Activated CD8-positive, alpha-beta memory T cell treated with anti-CD3 and anti-CD28 coated beads, Interleukin-2, amount 50 U/mL, for 1 hour (primary cell): ENCODE data around the gene CXorf49.
"Not testable (repeated sequence)": the region's sequence is repeated elsewhere in the genome, so short reads cannot be mapped to it uniquely, and the experiment has no call there.

Experiments used
- DNase-seq: peaks from one replicate; pipeline ENCODE4 v3.0.0-alpha.2; 2020; ENCODE audit errors: extremely low read depth

Gene CXorf49

DNA sequence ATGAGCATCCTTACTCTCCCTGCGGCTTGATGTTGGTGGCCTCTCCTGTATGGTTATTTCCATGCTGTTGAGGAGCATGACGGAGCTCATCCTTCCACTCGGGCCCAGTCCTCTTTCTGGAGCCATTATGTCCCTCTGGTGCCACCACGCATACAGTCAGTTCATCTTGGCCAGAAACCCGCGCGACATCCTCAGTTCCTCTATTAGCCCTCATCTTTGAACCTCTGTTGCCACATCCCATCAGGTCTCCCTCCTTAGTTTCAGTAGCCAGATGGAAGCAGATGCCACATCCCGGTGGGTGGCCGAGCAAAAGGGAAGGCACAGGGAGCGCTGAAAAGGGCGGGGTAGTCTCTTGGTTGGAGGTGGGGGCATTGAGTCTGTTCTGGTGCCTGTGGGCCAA is 46.1 kb downstream of the CXorf49 start:
- no peak for DNase-seq

DNA sequence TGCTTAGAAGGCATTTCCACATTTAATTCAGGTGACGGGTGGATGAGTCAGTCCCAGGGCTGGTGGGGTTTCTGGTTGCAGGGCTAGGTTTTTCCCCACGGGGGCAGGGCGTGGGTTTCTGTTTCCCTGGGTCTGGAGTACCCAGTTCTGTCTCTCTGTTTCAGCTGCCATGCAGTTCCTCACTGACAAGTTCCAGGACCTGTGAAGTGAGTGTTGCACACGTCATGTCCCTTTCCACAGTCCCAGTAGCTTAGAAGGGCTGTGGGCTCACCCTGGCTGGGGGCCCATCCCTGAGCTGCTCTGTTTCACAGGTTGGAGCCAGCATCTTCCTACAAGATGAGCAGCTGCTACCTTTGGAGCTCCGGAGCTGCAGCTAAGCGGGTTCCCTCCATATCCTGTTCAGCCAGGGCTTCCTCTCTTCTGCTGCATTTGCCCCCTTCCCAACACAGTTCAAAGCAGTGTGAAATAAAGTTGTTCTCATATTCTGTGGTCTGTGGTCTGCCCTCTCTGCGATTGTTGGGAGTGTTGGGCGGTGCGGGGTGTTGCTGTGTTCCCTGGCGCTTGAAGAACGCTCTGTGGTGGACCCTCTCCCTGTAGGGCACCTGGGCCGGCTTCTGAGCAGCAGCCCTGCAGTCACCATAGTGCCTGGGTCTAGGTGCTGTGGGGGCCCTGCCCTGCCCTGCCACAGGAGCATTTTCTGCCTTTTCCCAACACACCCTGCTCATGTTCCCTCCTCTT is 46.9 kb downstream of the CXorf49 start:
- DNase-seq: no peak

- not testable (repeated sequence) for DNase-seq
Measured at GRCh38 chrX:71669947-71670346, 48.1 kb downstream of the CXorf49 start.

GRCh38 chrX:71669492-71669891 is 48.6 kb downstream of the CXorf49 start:
- no peak for DNase-seq

DNA sequence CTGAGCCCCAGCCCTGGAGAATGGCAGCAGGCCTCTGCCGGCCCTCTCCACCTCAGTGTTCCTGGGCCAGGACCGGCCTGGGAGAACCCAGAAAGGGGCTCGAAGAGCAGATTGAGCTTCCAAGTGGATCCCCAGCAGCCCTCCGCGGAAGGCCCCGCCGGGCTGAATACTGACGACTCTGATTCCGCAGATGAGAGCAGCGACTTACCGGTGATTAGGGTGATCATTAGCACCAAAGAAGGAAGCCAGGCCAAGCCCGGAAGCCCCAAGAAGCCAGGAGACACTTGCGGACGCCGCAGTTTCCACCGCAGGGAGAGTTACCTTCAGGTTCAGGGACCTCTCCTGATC is 49.9 kb downstream of the CXorf49 start:
- no peak for DNase-seq

GRCh38 chrX:71667328-71668247 is 50.5 kb downstream of the CXorf49 start, which contains the start of gene LOC101059915:
LOC101059915 (plus strand) TSS chrX:71667546.
- no peak for DNase-seq

DNA sequence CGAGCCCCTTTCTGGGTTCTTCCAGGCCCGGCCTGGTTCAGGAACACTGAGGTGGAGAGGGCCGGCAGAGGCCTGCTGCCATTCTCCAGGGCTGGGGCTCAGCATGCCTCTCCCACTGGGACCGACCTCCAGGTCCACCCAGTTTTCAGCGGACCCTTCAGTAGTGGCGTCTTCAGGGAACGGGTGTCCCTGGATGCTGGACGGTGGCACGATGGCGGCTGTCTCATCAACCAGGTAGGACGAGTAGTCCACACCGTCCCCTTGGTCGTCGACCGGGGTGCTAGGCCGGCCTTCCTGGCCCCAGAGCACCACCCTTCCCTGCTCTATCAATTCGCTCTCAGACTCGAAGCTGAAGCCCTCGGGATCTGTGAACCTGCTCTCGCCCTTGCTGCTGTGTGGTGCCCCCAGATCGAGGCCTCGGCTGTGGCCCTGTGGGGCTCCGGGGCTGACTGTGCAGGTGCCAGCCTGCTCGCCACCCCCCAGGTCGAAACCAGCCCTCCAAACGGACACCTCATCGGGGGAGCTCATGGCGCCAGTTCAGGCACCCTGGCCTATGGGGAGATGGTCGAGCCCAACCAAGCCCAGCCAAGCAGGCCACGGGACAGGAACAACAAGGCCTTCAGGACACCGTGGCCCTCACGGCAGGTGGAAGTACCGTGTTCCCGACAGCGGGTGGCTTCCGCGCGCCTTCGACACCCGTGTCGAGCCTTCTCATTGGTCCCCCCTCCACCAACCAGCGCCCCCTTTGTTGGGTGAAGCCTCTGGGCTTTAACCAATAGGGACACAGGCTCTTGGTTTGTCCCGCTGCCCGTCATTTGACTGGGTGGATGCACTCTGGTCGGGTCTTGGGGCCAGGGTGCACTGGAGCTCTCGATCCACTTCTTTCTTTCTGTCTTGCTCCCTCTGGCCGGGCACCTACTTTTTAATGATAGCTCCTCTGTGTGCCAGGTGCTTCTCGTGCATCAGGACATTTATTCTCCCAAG is 51.6 kb downstream of the CXorf49 start:
- DNase-seq: no peak

DNA sequence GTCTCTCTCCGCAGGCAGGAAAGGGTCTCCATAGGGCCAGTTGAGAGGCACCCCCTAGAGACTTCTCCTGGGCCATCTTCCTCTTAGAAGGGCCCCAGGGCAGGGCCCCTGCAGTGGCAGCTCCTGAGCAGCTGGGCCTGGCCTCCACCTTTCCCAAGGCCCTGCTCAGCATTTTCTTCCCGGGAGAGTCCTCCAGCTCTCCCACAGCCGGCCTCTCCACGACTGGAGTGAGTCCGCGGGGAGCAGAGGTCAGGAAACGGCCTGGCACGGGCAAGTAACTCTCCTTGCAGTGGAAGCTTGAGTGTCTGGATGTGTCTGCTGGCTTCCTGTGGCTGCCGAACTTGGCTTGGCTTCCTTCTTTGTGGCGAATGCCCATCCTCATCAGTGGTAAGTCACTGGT is 52.3 kb downstream of the CXorf49 start:
- no peak for DNase-seq

DNA sequence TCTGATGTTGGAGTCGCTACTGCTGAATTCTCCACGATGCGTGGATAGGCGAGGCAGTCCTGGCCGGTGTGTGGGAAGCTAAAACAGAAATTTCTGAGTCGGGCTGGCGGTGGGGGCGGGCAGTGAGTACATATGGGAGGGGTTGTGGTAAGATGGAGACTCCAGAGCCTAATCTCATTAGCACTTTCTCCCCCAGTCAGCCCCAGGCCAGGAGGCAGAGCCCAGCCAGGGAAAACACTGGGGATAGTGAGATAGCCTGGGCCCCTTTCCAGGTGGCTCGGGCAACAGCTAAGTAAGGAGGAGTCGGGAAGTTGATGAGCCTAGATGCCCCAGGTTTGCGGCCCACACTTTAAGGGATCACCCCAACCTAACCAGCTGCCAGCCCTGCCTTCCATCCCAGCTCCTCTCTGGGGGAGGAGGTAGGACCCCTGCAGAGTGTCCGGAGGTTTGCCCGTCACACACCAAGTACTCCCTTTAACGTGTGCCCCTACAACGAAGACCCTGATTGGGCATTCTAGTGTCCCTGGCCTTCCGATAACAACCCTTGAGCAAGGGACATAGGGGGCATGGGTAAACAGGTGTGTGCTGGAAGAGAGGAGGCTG is 53.1 kb downstream of the CXorf49 start:
- no peak for DNase-seq
